MM.1S (cell line): ENCODE measurements around the gene SIGLEC5.

Experiments
- DNase-seq: peaks from one replicate; pipeline ENCODE4 v3.0.0-alpha.2; 2015
- H2AFZ ChIP-seq: fragments of 300-600 bp; sonication (generic); 2 replicates; pipeline ENCODE4 v1.6.0; 2016; ENCODE audit warnings: antibody characterized with exemption, low read length
- H3F3A ChIP-seq: fragments of 300-600 bp; sonication (generic); 2 replicates; pipeline ENCODE4 v1.6.1; 2016; ENCODE audit warnings: mild to moderate bottlenecking, antibody characterized with exemption, low read length, moderate library complexity, mixed read lengths; ENCODE audit not compliant: insufficient read depth
- H3K27ac ChIP-seq: fragments of 300-600 bp; sonication (generic); 2 replicates; pipeline ENCODE4 v1.5.1; 2016; ENCODE audit warnings: mild to moderate bottlenecking, low read length
- H3K27me3 ChIP-seq: fragments of 300-600 bp; sonication (generic); replicated peaks from 2 replicates; pipeline ENCODE4 v1.6.0; 2016; ENCODE audit warnings: low read length; ENCODE audit not compliant: insufficient read depth
- H3K36me3 ChIP-seq: fragments of 300-600 bp; sonication (generic); replicated peaks from 2 replicates; pipeline ENCODE4 v1.6.1; 2016; ENCODE audit warnings: mild to moderate bottlenecking, low read length, mixed read lengths; ENCODE audit not compliant: insufficient read depth
- H3K4me1 ChIP-seq: fragments of 300-600 bp; sonication (generic); 2 replicates; pipeline ENCODE4 v1.6.1; 2016; ENCODE audit warnings: low read length, mixed read lengths
- H3K4me2 ChIP-seq: fragments of 300-600 bp; sonication (generic); 2 replicates; pipeline ENCODE4 v1.6.0; 2016; ENCODE audit warnings: low read depth, low read length
- H3K4me3 ChIP-seq: fragments of 300-600 bp; sonication (generic); 2 replicates; pipeline ENCODE4 v1.5.1; 2016; ENCODE audit warnings: low read length, mixed read lengths
- H3K79me2 ChIP-seq: fragments of 300-600 bp; sonication (generic); 2 replicates; pipeline ENCODE4 v1.6.1; 2016; ENCODE audit warnings: mixed run types, low read length, mixed read lengths
- H3K9ac ChIP-seq: fragments of 300-600 bp; sonication (generic); 2 replicates; pipeline ENCODE4 v1.6.1; 2016; ENCODE audit warnings: low read length, mixed read lengths
- H3K9me2 ChIP-seq: fragments of 300-600 bp; sonication (generic); replicated peaks from 2 replicates; pipeline ENCODE4 v1.6.1; 2016; ENCODE audit warnings: mild to moderate bottlenecking, low read length, mixed read lengths; ENCODE audit not compliant: insufficient read depth
- H3K9me3 ChIP-seq: fragments of 300-600 bp; sonication (generic); replicated peaks from 2 replicates; pipeline ENCODE4 v1.6.1; 2016; ENCODE audit warnings: mild to moderate bottlenecking, low read length, mixed read lengths; ENCODE audit not compliant: insufficient read depth
- H4K20me1 ChIP-seq: fragments of 300-600 bp; sonication (generic); 2 replicates; pipeline ENCODE4 v1.6.1; 2016; ENCODE audit warnings: mild to moderate bottlenecking, low read length, moderate library complexity, mixed read lengths; ENCODE audit not compliant: insufficient read depth
- CTCF ChIP-seq: fragments of 300-600 bp; sonication (generic); IDR thresholded peaks from 2 replicates; pipeline ENCODE4 v1.5.1; 2016; ENCODE audit warnings: antibody characterized with exemption, low read length, mixed read lengths
- EZH2 ChIP-seq: fragments of 300-600 bp; sonication (generic); optimal IDR thresholded peaks from 2 replicates; pipeline ENCODE3; 2017; ENCODE audit warnings: low read depth, mild to moderate bottlenecking, antibody characterized with exemption, low read length, mixed read lengths
- EZH2phosphoT487 ChIP-seq: fragments of 300-600 bp; sonication (generic); IDR thresholded peaks from 2 replicates; pipeline ENCODE4 v1.6.1; 2018; ENCODE audit warnings: antibody characterized with exemption, low read length

Gene SIGLEC5

GRCh38 chr19:51593969-51594773, 36.0 kb downstream of the SIGLEC5 start:
- Histone ChIP-seq H3K4me1 (no peaks in the 10 kb centered on the region), H3K9ac (peak overlapping the region; percentile 40; the same call in 1 of the 2 replicates), H2AFZ (peak overlapping the region; percentile 80), H3K9me2 (no peaks in the 10 kb centered on the region), H3K79me2 (no peaks in the 10 kb centered on the region), H3K9me3 (no peaks in the 10 kb centered on the region), H3K36me3 (no peaks in the 10 kb centered on the region), H3F3A (no peaks in the 10 kb centered on the region), H3K27ac (no peak overlapping the region), H3K4me3 (peak overlapping the region; percentile 69), H3K4me2 (peak overlapping the region; percentile 52), H4K20me1 (no peaks in the 10 kb centered on the region), H3K27me3 (no peaks in the 10 kb centered on the region)
- DNase-seq: peak; percentile 86
- TF ChIP-seq EZH2phosphoT487 (no peak), CTCF (no peak), EZH2 (no peak)

GRCh38 chr19:51593138-51593890, 36.9 kb downstream of the SIGLEC5 start:
- H3K9me3 ChIP-seq: no peaks in the 10 kb centered on the region
- H3K27me3 ChIP-seq: no peaks in the 10 kb centered on the region
- TF ChIP-seq EZH2phosphoT487 (no peak), EZH2 (no peak), CTCF (no peak)
- DNase-seq: no peak
- no peaks in the 10 kb centered on the region for H3K36me3 ChIP-seq
- no peaks in the 10 kb centered on the region for H3K9me2 ChIP-seq
- no peaks in the 10 kb centered on the region for H4K20me1 ChIP-seq
- H3K79me2 ChIP-seq: no peaks in the 10 kb centered on the region
- H3K27ac ChIP-seq: no peak overlapping the region
- H3K4me3 ChIP-seq: peak overlapping the region; percentile 69
- peak overlapping the region; percentile 28; the same call in 1 of the 2 replicates for H3K9ac ChIP-seq
- peak overlapping the region; percentile 52 for H3K4me2 ChIP-seq
- peak overlapping the region; percentile 80; the same call in 1 of the 2 replicates for H2AFZ ChIP-seq
- H3K4me1 ChIP-seq: no peaks in the 10 kb centered on the region
- H3F3A ChIP-seq: no peaks in the 10 kb centered on the region

GRCh38 chr19:51592521-51592920, 37.7 kb downstream of the SIGLEC5 start:
- Histone ChIP-seq H3K4me1 (no peaks in the 10 kb centered on the region), H3K27me3 (no peaks in the 10 kb centered on the region), H3K27ac (no peak overlapping the region), H3K9me2 (no peaks in the 10 kb centered on the region), H3K9me3 (no peaks in the 10 kb centered on the region), H2AFZ (no peak overlapping the region), H4K20me1 (no peaks in the 10 kb centered on the region), H3K79me2 (no peaks in the 10 kb centered on the region), H3K9ac (no peak overlapping the region), H3F3A (no peaks in the 10 kb centered on the region), H3K4me2 (no peak overlapping the region), H3K4me3 (no peak overlapping the region), H3K36me3 (no peaks in the 10 kb centered on the region)
- no peak for DNase-seq
- TF ChIP-seq CTCF (no peak), EZH2 (no peak), EZH2phosphoT487 (no peak)
